Ovary (tissue), 9 donors: ENCODE measurements around the gene CENPC. TPM values are rescaled to one million over a fixed set of nuclear protein-coding genes. Genes with fewer than 3 reads are reported as not detected.

Experiments
- DNase-seq, 5 donors: peaks; one replicate each; pipeline ENCODE4 v3.0.0-alpha.2; 2019 to 2020
- H3K27ac ChIP-seq, 2 donors: fragments of 200-600 bp; one replicate each; pipeline versions ENCODE4 v1.5.1 to v1.8.0; 2019 to 2022
- H3K27me3 ChIP-seq: fragments of 200-600 bp; one replicate; pipeline ENCODE4 v1.8.0; 2022
- H3K36me3 ChIP-seq: fragments of 200-600 bp; sonication (generic); one replicate; pipeline ENCODE4 v1.5.1; 2019
- H3K4me1 ChIP-seq: one replicate; pipeline ENCODE4 v1.8.1; 2013; ENCODE audit warnings: mild to moderate bottlenecking, moderate library complexity; ENCODE audit not compliant: insufficient read depth
- H3K4me3 ChIP-seq: fragments of 200-600 bp; sonication (generic); one replicate; pipeline ENCODE4 v1.5.1; 2017
- H3K9me3 ChIP-seq, 2 donors: fragments of 200-600 bp in 1 of 2; sonication (generic) in 1 of 2; one replicate each; pipeline versions ENCODE4 v1.5.1 to v1.8.1; 2013 to 2019; ENCODE audit warnings: mild to moderate bottlenecking in 1 of 2, moderate library complexity in 1 of 2
- EP300 ChIP-seq: sonication (generic); formaldehyde crosslinking; IDR thresholded peaks from one replicate; pipeline ENCODE4 v1.6.1; 2017; ENCODE audit warnings: antibody characterized with exemption
- POLR2A ChIP-seq: fragments of 450-650 bp; IDR thresholded peaks from one replicate; pipeline ENCODE4 v1.6.1; 2017; ENCODE audit warnings: antibody characterized with exemption, mild to moderate bottlenecking, moderate library complexity
- WGBS, 3 donors: extraction: QIAGEN DNeasy Blood & Tissue Kit in 1 of 3; methylation state at CpG; one replicate each; pipeline versions ENCODE4 v1.1.5 to v1.1.7; 2013 to 2017; 5-methylcytosine and 5-hydroxymethylcytosine counted together
- intact Hi-C, 4 donors: fragments of 100-400 bp; cut with DNase I; formaldehyde crosslinking; loops; one replicate each; pipeline versions ENCODE4 v1.11.0 to v1.15.1; 2022 to 2023
- polyA plus RNA-seq, 2 donors: library from polyadenylated mRNA; stranded (reverse); fragments of 200-250 nt in 1 of 2; fragments of 350-450 nt in 1 of 2; fragmentation: Illumina TruSeq in 1 of 2; extraction: RNeasy Lipid Tissue Mini Kit (QIAGEN cat#74804) in 1 of 2; gene quantifications; one replicate each; pipeline ENCODE4 v1.2.3, GENCODE V29; 2013 to 2014
- total RNA-seq, 7 donors: library from RNA; depleted of rRNA in 2 of 7; stranded (reverse); fragments of >200 nt in 2 of 7; fragmentation: NEBNext Ultra II Directional in 3 of 7; extraction: Animal tissue kit (Norgen Biotek cat#: 25700) in 3 of 7; gene quantifications; one replicate each; pipeline versions ENCODE4 v1.1.0 to v1.2.4, GENCODE V29; 2016 to 2023
- TF ChIP-seq, protein P1 (sequence below), 3 donors: fragments of 450-650 bp in 2 of 3; fragments of 200-600 bp in 1 of 3; IDR thresholded peaks; one replicate each; pipeline versions ENCODE4 v1.5.1 to v1.8.0; 2016 to 2022; ENCODE audit warnings: antibody characterized with exemption in 3 of 3, mild to moderate bottlenecking in 1 of 3
- donor health status: DM: no; HTN: no; CAD: no; lungs with moderate emphysema.
- donor health status: DM: no; HTN: no; CAD: no.
- donor health status: Bipolar disorder and iron deficiency.
- donor health status: DM: yes; HTN: yes; CAD: no.
- donor health status: DM: no; HTN: no; CAD: no.
- donor health status: DM: yes; HTN: yes; CAD: no.

CENPC gene
- total and polyA plus RNA-seq, 9 donors = 9.8 to 46.7 (median 27.7) TPM

DNA sequence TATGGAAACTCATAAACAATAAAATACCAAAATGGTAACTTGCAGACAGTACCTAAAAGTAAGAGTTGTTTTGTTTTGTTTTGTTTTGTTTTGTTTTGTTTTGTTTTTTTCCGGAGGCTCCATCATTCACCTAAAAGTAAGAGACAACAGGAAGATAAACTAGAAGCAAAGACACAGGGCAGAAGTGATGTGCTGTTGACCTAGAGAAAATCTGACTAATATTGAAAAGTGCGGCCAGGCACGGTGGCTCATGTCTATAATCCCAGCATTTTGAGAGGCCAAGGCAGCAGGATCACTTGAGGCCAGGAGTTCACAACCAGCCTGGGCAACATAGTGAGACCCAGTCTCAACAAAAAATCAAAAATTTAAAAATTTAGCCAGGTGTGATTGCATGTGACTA lies 5.6 kb upstream of the CENPC start:
- H3K4me1 ChIP-seq = peaks cover 1% of the 10 kb centered on the region
- no peak overlapping the region for H3K27ac ChIP-seq
- intact Hi-C loops = no loop called here
- WGBS, 3 donors = 88 to 89% (median 89%) methylated on average over 3 of the region's 3 CpGs
- TF ChIP-seq EP300 (no peak), POLR2A (no peak)
- TF ChIP-seq, protein P1, sequence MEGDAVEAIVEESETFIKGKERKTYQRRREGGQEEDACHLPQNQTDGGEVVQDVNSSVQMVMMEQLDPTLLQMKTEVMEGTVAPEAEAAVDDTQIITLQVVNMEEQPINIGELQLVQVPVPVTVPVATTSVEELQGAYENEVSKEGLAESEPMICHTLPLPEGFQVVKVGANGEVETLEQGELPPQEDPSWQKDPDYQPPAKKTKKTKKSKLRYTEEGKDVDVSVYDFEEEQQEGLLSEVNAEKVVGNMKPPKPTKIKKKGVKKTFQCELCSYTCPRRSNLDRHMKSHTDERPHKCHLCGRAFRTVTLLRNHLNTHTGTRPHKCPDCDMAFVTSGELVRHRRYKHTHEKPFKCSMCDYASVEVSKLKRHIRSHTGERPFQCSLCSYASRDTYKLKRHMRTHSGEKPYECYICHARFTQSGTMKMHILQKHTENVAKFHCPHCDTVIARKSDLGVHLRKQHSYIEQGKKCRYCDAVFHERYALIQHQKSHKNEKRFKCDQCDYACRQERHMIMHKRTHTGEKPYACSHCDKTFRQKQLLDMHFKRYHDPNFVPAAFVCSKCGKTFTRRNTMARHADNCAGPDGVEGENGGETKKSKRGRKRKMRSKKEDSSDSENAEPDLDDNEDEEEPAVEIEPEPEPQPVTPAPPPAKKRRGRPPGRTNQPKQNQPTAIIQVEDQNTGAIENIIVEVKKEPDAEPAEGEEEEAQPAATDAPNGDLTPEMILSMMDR (IDR thresholded peaks at IDR 0.05) = no peak
- H3K9me3 ChIP-seq = no peaks in the 10 kb centered on the region
- no peak for DNase-seq
- no peak overlapping the region for H3K4me3 ChIP-seq
- no peaks in the 10 kb centered on the region for H3K36me3 ChIP-seq
- H3K27me3 ChIP-seq = no peaks in the 10 kb centered on the region

- H3K9me3 ChIP-seq = no peaks in the 10 kb centered on the region
- H3K27ac ChIP-seq = no peak overlapping the region
- no peak for DNase-seq
- no peak overlapping the region for H3K4me3 ChIP-seq
- TF ChIP-seq POLR2A (no peak), EP300 (no peak)
- TF ChIP-seq, protein P1 (IDR thresholded peaks at IDR 0.05) = no peak
- peaks cover 1% of the 10 kb centered on the region for H3K4me1 ChIP-seq
- H3K36me3 ChIP-seq = no peaks in the 10 kb centered on the region
- intact Hi-C loops = no loop called here
- H3K27me3 ChIP-seq = no peaks in the 10 kb centered on the region
Observed at GRCh38 chr4:67550451-67550850, 5.1 kb upstream of the CENPC start.

DNA sequence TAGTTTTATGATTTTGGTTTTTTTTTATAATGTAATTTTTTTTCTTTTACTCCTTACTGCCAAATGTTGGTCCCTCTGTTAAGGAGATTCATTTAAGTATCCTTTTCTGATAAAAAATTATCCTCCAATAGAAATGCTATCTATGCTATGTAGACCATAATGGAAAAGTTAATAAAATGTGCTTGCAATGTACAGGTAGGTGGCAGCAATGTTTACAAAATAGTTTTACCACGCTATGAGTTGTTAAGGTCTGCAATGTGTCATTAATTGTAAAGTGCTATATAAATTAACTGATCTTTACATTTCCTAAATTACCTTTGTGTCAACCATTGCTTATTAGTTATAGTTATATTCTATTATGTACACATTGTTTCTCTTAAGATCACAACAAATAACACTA lies 3.8 kb upstream of the CENPC start:
- DNase-seq = no peak
- H3K4me3 ChIP-seq = no peak overlapping the region
- no peak overlapping the region for H3K27ac ChIP-seq
- WGBS, 3 donors = 6 to 29% (median 20%) methylated on average over 1 of the region's 1 CpG
- TF ChIP-seq POLR2A = no peak
- TF ChIP-seq, protein P1 (IDR thresholded peaks at IDR 0.05) = peak in 1 of 3 donors; percentile 15
- no peak for TF ChIP-seq EP300
- intact Hi-C loops = loop anchor here in 1 of 4 donors (10.0 kb wide), 1 partner anchor 156 kb away; the partner anchor contains the start of gene UBA6
- no peaks in the 10 kb centered on the region for H3K9me3 ChIP-seq
- no peaks in the 10 kb centered on the region for H3K36me3 ChIP-seq
- no peaks in the 10 kb centered on the region for H3K27me3 ChIP-seq
- peaks cover 1% of the 10 kb centered on the region for H3K4me1 ChIP-seq

- H3K36me3 ChIP-seq = no peaks in the 10 kb centered on the region
- H3K4me3 ChIP-seq = no peak overlapping the region
- intact Hi-C loops = loop anchor here in 1 of 4 donors (10.0 kb wide), 1 partner anchor 158 kb away; the partner anchor contains the start of gene UBA6
- H3K4me1 ChIP-seq = peaks cover 3% of the 10 kb centered on the region
- TF ChIP-seq, protein P1 (IDR thresholded peaks at IDR 0.05) = no peak
- TF ChIP-seq POLR2A (no peak), EP300 (no peak)
- DNase-seq = peak in 1 of 5 donors; percentile 27
- no peaks in the 10 kb centered on the region for H3K27me3 ChIP-seq
- WGBS, 3 donors = 28 to 50% (median 34%) methylated on average over 4 of the region's 4 CpGs
- H3K27ac ChIP-seq = peak overlapping the region in 1 of 2 donors; percentile 8
- H3K9me3 ChIP-seq = no peaks in the 10 kb centered on the region
Observed at GRCh38 chr4:67546971-67547370, 1.7 kb upstream of the CENPC start.
